ENCODE data around the gene ADORA2A. TPM values are rescaled to one million over a fixed set of nuclear protein-coding genes. Genes with fewer than 3 reads are reported as not detected.
A peak's percentile ranks its signal among the peaks of the same experiment; 100 is the strongest.

The ADORA2A gene
- total RNA-seq, 1 experiment from 2014 or later, result 0.96 TPM

DNA sequence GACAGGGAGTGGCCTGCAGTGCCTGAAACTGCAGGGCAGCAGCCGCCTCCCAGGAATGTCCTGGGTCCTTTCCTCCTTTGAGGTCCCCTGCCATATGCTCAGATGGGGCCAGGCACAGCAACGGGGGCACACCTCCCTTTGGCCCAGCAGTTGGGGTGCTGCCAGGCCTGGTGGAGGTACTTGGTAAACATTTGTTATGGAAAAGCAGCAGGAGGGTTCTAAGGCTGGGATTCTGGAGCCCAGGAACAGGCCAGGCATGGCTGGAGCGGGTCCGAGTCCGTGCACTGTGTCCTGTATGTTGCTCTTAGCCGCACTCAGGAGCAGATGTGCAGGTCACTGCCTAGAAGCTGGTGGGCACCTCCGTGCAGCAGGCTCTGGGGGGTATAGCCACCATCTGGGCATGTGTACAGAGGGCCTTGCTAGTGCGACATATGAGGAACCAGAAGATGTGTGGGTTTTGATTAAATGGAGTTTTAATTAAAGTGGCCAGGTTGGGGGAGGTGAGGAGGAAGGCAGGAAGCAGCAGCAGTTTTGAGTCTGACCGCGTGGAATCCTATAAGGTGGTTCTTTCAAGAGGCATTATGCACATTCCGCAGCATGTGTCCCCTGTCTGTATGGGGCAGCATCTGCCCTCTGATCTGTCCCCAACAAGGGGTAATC lies 1.5 kb downstream of the ADORA2A start:
- Mint-ChIP-seq H3K27ac (ENCODE audit: low read depth, unreplicated experiment) (no peak overlapping the region), H3K4me3 (ENCODE audit: unreplicated experiment) (no peak overlapping the region), H3K9me3 (ENCODE audit: unreplicated experiment) (no peaks in the 10 kb centered on the region), H3K4me1 (ENCODE audit: insufficient read depth, unreplicated experiment) (peaks cover 15% of the 10 kb centered on the region), H3K27me3 (ENCODE audit: insufficient read depth, unreplicated experiment) (peaks cover 18% of the 10 kb centered on the region), H3K36me3 (ENCODE audit: insufficient read depth, unreplicated experiment) (no peaks in the 10 kb centered on the region)
- BruUV-seq (replicated peaks), result no TSS peak
- CTCF ChIA-PET, result interaction anchor here (0.7 to 1.9 kb wide), 4 partner anchors 7 to 93 kb away, joined by 3 to 9 read pairs (median 6); no protein-coding TSS in a partner anchor
- no peak for DNase-seq (ENCODE audit: unreplicated experiment)
- no peak for TF ChIP-seq CTCF (IDR thresholded peaks at IDR 0.05; ENCODE audit: unreplicated experiment)
- POLR2A ChIA-PET, result no interaction called here
- intact Hi-C loops (cut with micrococcal nuclease), result no loop called here

GRCh38 chr22:24429411-24430365 lies 2.3 kb downstream of the ADORA2A start:
- Mint-ChIP-seq H3K27me3 (ENCODE audit: insufficient read depth, unreplicated experiment) (peaks cover 18% of the 10 kb centered on the region), H3K4me1 (ENCODE audit: insufficient read depth, unreplicated experiment) (peaks cover 15% of the 10 kb centered on the region), H3K9me3 (ENCODE audit: unreplicated experiment) (no peaks in the 10 kb centered on the region), H3K36me3 (ENCODE audit: insufficient read depth, unreplicated experiment) (no peaks in the 10 kb centered on the region), H3K4me3 (ENCODE audit: unreplicated experiment) (no peak overlapping the region), H3K27ac (ENCODE audit: low read depth, unreplicated experiment) (no peak overlapping the region)
- DNase-seq (ENCODE audit: unreplicated experiment), result peak; percentile 62
- BruUV-seq (replicated peaks), result no TSS peak
- CTCF ChIA-PET, result interaction anchor here (0.6 to 1.9 kb wide), 7 partner anchors 8 to 96 kb away, joined by 3 to 7 read pairs (median 3); no protein-coding TSS in a partner anchor
- intact Hi-C loops (cut with micrococcal nuclease), result no loop called here
- TF ChIP-seq CTCF (IDR thresholded peaks at IDR 0.05; ENCODE audit: unreplicated experiment), result no peak
- POLR2A ChIA-PET, result interaction anchor here (1.2 kb wide), 1 partner anchor 11 kb away, joined by 4 read pairs; no protein-coding TSS in a partner anchor

GRCh38 chr22:24430431-24431308 lies 3.3 kb downstream of the ADORA2A start:
- no peak overlapping the region for H3K27ac Mint-ChIP-seq (ENCODE audit: low read depth, unreplicated experiment)
- TF ChIP-seq CTCF (IDR thresholded peaks at IDR 0.05; ENCODE audit: unreplicated experiment), result no peak
- H3K36me3 Mint-ChIP-seq (ENCODE audit: insufficient read depth, unreplicated experiment), result no peaks in the 10 kb centered on the region
- no peak for DNase-seq (ENCODE audit: unreplicated experiment)
- ChIA-PET CTCF (interaction anchor here (0.7 to 1.9 kb wide), 6 partner anchors 76 to 95 kb away, joined by 3 to 7 read pairs (median 4); no protein-coding TSS in a partner anchor), POLR2A (interaction anchor here (1.2 kb wide), 1 partner anchor 12 kb away, joined by 4 read pairs; no protein-coding TSS in a partner anchor)
- H3K4me1 Mint-ChIP-seq (ENCODE audit: insufficient read depth, unreplicated experiment), result peaks cover 15% of the 10 kb centered on the region
- H3K27me3 Mint-ChIP-seq (ENCODE audit: insufficient read depth, unreplicated experiment), result peaks cover 12% of the 10 kb centered on the region
- BruUV-seq (replicated peaks), result no TSS peak
- H3K9me3 Mint-ChIP-seq (ENCODE audit: unreplicated experiment), result no peaks in the 10 kb centered on the region
- no peak overlapping the region for H3K4me3 Mint-ChIP-seq (ENCODE audit: unreplicated experiment)
- intact Hi-C loops (cut with micrococcal nuclease), result no loop called here
